ENCODE measurements around the gene SCGN.
A peak's percentile ranks its signal among the peaks of the same experiment; 100 is the strongest.

Gene SCGN, protein sequence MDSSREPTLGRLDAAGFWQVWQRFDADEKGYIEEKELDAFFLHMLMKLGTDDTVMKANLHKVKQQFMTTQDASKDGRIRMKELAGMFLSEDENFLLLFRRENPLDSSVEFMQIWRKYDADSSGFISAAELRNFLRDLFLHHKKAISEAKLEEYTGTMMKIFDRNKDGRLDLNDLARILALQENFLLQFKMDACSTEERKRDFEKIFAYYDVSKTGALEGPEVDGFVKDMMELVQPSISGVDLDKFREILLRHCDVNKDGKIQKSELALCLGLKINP

DNA sequence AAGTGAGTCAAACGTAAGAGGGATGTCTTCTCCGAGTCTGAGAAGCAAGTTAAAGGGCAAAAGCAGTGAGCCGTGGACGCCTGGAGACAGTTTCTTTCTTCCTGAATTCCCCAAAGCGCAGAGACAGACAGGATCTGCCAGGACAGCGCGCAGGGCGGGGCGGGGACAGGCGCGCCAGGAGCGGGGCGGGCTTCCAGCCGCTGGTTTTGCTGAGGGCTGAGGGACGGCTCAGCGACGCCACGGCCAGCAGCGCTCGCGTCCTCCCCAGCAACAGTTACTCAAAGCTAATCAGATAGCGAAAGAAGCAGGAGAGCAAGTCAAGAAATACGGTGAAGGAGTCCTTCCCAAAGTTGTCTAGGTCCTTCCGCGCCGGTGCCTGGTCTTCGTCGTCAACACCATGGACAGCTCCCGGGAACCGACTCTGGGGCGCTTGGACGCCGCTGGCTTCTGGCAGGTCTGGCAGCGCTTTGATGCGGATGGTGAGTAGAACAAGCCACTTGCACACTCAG lies at the start of gene SCGN:
Gene SCGN, plus strand, starts transcription at position 209 of the 509 bp plus-strand sequence. Its CDS starts 189 bp downstream, at position 398.
- peak; percentile 37 for DNase-seq (ENCODE audit: low read depth)

DNA sequence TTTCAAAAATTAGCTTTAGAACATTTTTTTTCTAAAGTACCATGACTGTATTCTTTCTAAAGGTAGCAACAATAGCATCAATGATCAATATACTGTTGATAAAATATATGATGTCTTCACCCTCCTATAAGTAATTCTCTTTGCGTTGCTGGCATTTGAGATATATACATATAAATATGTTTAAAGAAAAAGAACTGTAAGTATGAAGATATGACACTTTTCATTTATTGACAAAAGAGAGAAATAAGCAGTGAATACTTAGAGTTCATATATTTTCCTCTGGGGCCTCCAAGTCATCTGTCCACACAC lies 49.4 kb upstream of the SCGN start:
- DNase-seq (ENCODE audit: low read depth), result no peak

DNA sequence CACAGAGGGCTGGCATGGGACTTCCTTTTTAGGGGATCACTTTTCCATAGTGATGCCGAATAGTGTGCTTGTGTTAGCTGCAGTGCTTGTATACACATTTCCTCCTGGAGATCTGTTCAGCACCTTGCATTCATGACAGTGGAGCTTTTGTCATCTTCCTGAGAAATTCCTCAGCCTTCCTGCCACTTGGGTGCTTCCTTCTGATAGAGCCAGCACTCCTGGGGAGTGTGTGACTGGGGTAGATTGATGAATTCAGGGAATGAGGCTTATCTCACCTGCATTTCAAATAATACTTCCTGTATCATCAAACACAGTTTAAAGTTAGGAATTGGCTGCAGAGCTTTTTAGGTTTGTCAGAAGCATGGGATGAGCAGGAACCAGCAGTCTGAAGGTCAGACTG lies 48.8 kb upstream of the SCGN start:
- no peak for DNase-seq (ENCODE audit: low read depth)

DNA sequence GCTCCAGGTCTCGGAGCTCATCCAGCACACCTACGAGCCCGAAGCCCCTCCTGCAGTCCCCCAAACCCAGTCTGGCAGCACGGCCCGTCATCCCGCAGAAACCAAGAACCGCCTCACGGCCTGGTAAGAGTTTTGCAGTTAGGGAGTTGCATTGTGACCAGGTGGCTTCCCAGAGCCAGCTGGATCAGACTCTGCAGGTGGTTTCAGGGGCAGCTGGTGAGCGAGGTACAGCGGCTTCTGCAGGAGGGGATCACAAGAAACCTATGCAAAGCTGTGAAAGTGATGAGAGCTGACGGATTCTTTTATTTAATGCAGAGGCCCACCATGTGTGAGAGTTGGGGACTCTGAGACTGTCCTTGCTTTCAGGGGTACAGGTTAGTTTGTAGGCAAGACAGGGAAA lies 45.9 kb upstream of the SCGN start:
- DNase-seq (ENCODE audit: low read depth), result no peak

DNA sequence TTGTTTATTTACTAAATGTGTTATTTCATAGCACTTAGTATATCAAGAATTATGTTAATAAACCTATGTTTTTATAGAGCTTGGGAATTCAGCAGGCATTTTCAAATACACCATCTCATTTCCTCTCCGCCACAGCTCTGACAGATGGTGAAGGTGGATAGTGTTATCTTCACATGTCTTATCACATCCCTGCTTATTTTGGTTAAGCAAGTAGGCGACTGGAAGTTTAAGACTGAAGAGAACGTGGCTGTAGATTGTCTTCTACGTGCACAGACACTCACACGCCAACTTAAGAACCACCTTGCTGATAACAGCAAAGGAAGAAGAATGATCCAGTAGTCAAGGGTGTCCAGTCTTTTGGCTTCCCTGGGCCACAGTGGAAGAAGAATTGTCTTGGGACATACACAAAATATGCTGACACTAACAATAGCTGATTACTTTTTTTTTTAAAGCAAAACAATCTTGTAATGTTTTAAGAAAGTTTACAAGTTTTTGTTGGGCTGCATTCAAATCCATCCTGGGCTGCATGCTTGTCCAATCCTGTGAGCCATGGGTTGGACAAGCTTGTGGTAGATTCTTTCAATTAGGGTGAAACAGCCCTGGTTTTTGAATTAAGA lies 43.3 kb upstream of the SCGN start:
- no peak for DNase-seq (ENCODE audit: low read depth)

DNA sequence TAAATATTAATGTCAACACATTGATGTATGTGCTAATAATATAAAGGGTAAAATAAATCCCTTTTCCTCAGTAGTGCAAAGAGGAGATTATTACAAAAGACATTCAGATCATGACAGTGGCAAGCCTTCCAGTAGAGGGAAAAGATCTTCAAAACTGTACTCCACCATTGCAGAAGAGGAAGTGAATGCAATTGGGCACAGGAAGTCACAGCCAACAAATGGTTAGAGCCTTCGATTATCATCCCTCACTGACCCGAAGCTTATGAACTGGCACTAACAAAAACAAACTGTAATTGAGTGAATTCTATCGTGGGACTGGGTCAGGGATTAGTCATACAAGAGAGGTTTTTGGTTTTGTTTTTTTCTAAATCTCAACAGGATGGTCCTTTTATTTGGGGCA lies 39.3 kb upstream of the SCGN start:
- DNase-seq (ENCODE audit: low read depth), result no peak

DNA sequence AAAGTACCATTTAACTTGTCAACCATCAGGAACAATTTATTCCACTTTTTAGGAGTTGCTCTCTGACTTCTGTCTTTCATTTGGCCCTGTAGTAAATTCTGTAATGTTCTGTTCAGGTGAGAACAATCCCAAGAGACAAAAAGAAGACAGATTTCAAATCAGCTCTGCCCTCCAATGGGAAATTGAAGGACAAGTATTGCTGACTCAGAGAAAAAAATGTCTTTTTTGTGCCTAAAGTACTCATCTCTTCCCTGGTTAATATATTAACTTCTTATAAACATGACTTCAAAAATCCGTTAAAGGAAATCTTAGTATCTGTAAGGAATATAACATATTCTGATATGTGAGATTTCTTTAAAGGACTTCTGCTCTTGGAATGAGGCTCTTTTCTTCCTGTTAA lies 38.6 kb upstream of the SCGN start:
- no peak for DNase-seq (ENCODE audit: low read depth)

DNA sequence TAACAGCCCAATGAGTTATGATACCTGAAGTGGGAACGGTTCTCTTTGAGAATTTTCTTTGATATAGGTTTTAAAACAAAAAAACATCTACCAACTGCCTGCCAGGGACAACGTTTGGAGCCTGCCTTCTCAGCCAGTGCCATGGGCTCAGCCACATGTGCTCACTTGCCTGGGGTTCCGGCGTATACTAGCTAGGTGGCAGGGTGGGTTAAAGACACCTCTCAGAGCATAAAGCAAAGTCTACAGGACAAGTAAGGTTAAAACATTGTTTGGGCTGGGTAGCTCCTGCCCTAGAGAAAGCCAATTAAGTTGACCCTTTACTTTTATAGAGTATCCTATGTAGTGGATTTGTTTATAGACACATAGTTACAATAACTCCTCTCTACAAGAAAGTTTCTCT lies 38.0 kb upstream of the SCGN start:
- DNase-seq (ENCODE audit: low read depth), result no peak

DNA sequence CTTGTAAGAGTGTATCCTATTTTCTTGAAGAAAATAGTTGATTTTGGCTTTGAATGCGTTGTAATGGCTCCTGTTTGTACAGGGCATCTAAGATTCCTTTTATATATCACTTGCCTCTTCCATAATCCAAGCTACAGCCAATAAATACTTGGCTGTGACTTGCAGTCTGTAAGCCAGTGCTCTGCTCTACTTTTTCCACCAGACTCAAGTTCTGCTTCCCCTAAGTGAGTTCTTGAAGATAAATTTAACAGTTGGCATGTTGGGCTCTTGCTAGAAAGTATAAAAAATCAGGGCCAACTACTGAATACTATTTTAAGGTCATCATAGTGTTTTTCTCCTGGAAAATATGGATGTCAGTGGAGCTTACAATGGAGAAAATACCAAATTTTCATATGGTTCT lies 36.5 kb upstream of the SCGN start:
- DNase-seq (ENCODE audit: low read depth), result no peak

DNA sequence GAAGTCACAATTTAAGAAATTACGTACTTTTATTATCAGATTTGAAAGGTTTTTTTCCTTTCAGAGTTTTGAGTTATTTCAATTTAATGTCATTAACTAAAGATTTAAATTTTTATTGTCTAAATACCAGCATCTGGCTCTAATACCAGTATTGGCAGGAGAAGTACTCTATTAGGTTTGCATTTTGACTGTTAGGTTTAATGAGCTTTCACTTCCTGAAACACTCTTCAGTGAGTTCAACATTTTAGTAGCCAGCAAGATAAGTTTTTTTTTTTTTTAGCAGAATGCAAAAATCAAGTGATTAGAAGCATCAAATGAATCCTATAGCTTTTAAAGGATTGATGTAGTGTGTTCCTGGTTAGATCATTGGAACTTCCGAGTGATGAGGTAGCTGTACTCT lies 34.0 kb upstream of the SCGN start:
- DNase-seq (ENCODE audit: low read depth), result no peak

DNA sequence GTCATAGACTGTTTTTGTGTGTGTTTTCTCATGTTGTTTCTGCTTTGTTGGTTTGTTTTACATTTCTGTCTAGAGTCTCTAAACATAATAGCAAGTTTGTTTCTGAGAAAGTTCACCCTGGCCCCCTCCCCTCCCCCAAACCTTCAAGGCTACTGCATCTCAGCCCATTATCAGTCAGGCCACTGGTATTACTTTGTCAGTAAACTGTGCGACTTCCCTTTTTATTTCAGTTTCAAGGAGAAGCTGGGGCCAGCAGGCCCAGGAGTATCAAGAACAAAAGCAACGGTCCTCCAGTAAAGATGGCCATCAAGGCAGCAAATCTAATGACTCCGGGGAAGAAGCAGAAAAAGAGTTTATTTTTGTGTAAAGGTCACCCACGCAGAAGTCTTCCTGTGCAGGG lies 32.8 kb upstream of the SCGN start:
- DNase-seq (ENCODE audit: low read depth), result no peak

DNA sequence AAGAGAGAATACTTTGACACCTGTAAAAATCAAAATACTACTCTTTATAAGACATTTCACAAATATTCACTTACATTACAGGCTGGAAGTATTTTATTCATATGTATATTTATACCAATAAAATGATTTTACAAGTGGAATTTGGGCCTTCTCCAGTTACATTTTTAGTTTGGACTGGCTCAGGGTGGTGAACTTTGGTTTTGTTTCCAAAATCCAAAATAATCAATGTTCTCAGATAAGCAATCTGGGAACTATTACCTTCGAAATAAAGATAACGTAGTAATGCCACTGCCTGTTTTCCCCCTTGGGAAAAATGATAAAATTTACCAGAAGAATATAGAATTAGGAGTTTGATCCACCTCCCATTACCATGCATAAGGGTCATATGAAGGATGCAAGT lies 31.6 kb upstream of the SCGN start:
- DNase-seq (ENCODE audit: low read depth), result no peak

DNA sequence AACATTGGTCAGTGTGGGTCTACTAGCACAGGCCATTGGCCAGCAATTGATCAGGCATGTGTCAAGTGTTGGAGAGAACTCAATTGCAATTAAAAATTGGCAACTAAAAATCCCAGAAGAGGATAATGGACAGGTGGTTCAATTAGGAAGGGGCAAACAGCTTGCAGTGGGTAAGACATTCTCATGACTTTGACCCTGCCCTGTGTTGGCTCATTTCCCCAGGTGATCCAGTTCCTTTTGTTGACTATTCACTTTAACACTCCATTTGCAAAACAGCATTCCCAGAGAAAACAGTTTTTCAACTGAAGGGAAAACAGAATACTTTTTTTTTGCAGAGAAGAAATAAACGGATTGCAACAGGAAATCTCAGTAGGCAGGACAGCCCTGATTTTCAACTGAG lies 28.9 kb upstream of the SCGN start:
- no peak for DNase-seq (ENCODE audit: low read depth)

DNA sequence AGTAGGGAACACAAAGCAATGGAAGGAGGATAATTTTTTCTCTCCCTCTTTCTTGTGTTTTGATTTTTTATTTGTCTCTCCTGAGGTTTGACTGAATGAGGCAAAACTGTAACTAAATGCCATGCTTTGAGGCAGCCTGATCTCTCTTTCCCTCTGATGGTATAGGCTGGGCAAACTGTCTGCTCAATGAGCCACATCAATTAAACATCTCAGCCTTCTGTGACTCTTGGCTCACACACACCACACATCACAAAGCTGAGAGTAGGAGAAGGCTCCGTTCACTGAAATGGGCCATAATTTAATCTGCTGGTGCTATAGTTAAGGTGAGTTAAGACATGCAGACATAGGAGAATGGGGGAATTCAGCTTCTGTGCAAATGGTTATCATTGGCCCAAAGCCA lies 28.1 kb upstream of the SCGN start:
- DNase-seq (ENCODE audit: low read depth), result no peak

DNA sequence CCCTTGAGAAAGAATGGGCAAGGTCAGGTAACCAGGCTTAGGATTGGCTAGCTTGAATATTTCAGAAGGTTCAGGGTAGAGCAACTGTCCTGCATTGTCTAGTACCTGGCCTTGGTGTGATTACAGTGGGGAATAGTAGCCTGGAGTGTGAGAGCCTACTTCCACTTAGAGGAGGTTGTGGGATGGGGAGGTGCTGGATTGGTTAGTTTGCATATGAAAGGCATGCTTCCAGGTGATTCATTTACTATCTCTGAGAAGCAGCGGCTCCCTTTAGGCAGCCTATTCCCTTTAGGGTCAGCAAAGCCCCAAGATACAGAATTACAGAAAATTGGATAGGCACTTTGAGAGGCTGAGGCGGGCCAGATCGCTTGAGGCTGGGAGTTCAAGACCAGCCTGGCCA lies 25.0 kb upstream of the SCGN start:
- DNase-seq (ENCODE audit: low read depth), result no peak

DNA sequence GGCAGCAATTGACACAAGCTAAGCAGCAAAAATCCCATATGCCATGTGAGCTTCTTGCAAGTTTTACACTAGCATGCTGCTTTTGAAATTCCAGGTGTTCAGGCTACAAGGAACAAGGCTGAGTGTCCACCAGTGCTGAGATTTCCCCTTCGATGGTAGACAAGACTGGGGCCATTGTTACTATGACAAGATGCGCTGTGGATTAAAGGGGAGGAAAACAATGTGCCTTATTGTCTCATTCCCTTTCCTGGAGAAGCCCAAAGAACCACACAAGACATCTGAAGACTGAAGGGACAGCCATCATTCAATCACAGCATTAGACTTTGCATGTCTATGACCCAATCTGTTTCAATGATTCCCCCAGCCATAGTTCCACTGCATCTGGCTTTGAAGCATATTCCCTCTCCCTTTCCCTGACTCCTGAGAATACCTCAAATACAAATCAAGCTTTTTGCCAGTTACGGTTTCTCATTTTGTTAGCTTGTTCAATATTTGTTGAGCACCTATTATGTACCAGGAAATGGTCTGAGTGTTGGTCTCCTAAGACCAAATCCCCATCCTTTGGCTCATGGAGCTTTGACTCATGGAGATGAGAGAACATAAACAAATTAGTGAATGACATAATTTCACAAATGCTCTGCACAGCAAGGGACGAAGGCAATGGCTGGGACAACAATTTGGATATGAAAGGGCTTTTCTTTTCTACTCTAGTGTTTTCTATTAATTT lies 23.4 kb upstream of the SCGN start:
- DNase-seq (ENCODE audit: low read depth), result no peak

DNA sequence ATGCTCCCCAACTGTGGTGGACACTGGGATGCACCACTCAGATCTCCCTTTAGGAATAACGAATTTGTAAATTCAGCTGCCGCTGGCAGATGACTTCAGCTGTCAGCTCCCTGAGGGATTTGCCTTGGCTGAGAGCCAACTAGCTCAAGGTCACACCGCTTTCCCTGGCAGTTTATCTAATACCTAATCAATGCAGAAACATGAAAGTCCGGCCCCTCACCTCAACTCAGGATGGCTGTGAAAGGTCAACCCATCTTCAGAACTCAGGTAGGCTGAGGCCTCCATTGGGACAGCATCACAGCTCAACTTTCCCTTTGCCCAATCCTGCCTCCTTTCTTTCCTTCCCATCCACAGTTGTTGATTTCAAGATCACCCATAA lies 22.8 kb upstream of the SCGN start:
- no peak for DNase-seq (ENCODE audit: low read depth)

DNA sequence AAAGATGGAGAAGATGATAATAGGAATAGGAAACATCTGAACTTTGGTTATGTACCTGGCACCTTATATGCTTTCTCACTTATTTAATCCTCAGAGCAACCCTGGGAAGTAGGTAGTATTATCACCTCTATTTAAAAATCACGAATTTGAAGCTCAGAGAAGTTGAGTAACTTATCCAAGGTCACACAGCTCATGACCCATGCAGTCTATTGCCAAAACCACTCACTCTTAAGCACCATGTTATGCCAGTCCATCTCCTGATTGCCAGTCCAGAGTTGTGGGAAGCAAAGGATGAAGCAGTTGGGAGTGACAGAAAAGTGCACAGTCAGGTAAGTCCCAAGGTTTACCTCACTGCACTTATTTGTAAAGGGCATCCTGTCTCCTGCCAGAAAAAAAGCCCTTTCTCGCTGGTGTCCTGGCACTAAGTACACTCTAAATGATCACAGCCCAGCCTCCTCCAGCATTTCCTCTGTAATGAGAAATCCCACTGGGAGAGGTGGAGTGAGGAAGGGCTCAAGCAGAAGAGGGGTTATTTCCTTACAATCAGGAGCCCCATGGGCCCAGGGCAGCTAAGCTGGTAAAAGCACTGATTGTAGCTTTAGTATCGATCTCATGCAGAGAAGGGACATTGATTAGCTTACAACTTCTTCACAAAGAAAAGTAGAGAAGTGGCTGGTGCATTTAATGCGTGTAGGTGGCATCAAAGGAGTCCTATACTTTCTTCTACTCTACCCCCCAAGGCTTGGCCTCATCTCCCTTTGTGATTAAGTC lies 21.3 kb upstream of the SCGN start:
- no peak for DNase-seq (ENCODE audit: low read depth)

DNA sequence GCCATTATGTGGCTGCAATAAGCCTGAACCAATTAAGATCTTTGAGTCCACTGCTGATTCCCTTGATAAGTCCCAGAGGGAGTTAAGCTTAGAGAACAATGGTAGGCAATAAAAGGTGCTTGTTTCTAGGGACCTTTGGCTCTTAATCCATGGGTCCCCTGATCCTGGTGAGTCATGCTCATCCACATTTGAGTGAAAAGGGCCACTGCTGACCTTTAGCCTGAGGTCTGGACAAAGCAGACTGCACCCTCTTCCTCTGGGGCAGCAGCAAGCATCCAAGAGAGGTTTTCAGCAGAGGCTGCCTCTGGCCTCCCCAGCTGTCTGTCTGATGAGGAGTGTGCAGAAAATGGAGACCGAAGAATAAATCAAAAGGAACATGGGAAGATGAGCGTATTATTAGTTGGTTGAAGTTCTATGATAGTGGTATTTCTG lies 16.1 kb upstream of the SCGN start:
- DNase-seq (ENCODE audit: low read depth), result no peak

DNA sequence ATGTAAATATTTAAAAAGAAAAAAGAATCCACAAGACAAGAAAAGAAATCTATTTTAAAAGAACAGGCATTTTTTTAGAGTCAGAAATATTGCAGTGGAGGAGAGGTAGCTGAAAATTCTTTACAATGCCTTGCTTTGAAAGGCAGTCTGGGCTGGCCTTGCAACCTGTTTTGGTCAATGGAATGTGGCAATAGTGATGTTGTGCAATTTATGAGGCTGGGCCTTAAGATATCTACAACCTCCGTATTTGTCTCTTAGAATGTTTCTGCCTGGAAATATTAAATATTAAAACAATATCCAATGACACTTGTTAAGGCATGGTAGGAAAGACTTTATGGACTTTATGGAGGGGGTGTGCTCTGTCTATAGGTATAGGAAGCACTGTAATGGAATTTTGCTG lies 14.8 kb upstream of the SCGN start:
- DNase-seq (ENCODE audit: low read depth), result no peak

DNA sequence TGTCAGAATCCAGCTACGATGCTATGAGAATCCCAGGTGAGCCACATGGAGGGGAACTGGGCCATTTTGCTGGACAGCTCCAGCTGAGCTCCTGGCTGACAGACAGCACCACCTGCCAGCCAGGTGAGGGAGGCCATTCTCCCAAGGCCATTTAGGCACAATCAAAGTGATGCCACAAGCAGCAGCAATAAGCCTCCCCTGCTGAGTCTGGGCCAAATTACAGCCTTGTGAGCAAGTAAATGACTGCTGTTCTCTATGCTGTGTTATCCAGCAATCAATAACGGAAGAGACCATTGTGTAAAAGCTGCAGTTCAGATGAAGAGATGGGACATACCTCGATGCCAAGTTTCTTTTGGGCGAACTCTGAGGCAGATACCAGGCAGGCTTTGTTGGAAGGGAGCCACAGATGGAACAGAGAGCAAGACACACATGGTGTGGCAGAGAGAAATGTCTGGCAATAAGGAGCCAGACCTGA lies 14.0 kb upstream of the SCGN start:
- no peak for DNase-seq (ENCODE audit: low read depth)

DNA sequence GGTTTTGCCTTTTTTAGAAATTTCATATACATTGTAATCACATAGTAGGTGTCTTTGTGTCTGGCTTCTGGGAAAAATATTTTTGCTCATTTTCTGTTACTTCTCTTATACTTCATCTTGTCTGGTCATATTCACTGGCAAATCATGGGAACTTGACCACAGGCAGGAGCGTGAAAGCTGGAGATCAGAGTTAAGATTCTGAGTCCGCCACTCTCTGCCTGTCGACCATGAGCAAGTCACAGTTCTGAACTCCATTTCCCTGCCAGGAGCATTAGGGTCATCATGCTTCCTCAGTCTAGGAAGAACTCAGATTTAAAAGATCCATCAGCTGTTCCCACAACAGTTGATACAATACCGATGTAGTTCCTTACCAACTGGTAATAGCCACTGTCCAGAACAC lies 12.4 kb upstream of the SCGN start:
- no peak for DNase-seq (ENCODE audit: low read depth)

DNA sequence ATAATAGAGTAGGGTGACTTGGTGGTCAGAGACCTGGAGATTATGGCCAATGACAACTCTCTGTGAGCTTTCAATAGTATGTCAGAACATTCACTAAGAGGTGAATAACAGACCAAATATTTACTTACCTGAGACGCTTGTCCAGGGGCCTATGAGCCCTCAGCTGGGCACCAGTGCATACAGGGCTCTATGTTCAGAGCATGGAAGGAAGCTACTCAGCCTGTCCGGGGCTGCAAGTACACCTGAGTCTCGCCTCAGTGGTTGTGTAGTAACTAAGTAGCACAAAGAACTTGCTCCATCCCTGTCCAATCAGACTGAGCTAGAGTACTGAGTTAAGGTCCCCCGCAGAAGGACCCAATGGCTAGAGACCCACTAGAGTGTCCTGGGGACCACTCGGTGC lies 11.6 kb upstream of the SCGN start:
- no peak for DNase-seq (ENCODE audit: low read depth)

Data from activated T-cell treated with anti-CD3 and anti-CD28 coated beads for 48 hours (primary cell).